Hematopoietic multipotent progenitor cell treated with erythropoietin and hydrocortisone succinate and interleukin-3 and kit ligand, for 6 days (in vitro differentiated cells): ENCODE results near the gene DOP1A.

ENCODE experiments used
- DNase-seq: peaks from one replicate; pipeline ENCODE4 v3.0.0-alpha.2; 2015

Gene DOP1A

GRCh38 chr6:83072726-83073125 lies 5.3 kb downstream of the DOP1A start:
- DNase-seq: no peak

GRCh38 chr6:83073615-83074014 lies 6.1 kb downstream of the DOP1A start:
- DNase-seq: no peak

GRCh38 chr6:83083476-83083875 lies 16.0 kb downstream of the DOP1A start:
- no peak for DNase-seq

- DNase-seq: no peak
Measured at GRCh38 chr6:83086751-83087150, 19.3 kb downstream of the DOP1A start.

- no peak for DNase-seq
Measured at GRCh38 chr6:83092756-83093399, 25.4 kb downstream of the DOP1A start.

- no peak for DNase-seq
Measured at GRCh38 chr6:83096791-83097190, 29.3 kb downstream of the DOP1A start.

- no peak for DNase-seq
Measured at GRCh38 chr6:83097204-83097603, 29.7 kb downstream of the DOP1A start.

- DNase-seq: no peak
Measured at GRCh38 chr6:83097675-83098074, 30.2 kb downstream of the DOP1A start.

- no peak for DNase-seq
Measured at GRCh38 chr6:83098589-83098988, 31.1 kb downstream of the DOP1A start.

GRCh38 chr6:83108378-83108777 lies 40.9 kb downstream of the DOP1A start:
- no peak for DNase-seq

- no peak for DNase-seq
Measured at GRCh38 chr6:83113258-83113657, 45.8 kb downstream of the DOP1A start.

- DNase-seq: no peak
Measured at GRCh38 chr6:83114164-83114563, 46.7 kb downstream of the DOP1A start.

- no peak for DNase-seq
Measured at GRCh38 chr6:83117802-83118201, 50.3 kb downstream of the DOP1A start.

- no peak for DNase-seq
Measured at GRCh38 chr6:83119742-83120300, 52.4 kb downstream of the DOP1A start.

- no peak for DNase-seq
Measured at GRCh38 chr6:83124553-83124952, 57.1 kb downstream of the DOP1A start.

GRCh38 chr6:83125425-83125824 lies 58.0 kb downstream of the DOP1A start:
- DNase-seq: peak; percentile 61

GRCh38 chr6:83126223-83126622 lies 58.8 kb downstream of the DOP1A start:
- DNase-seq: no peak

GRCh38 chr6:83126807-83127206 lies 59.3 kb downstream of the DOP1A start:
- no peak for DNase-seq

- DNase-seq: no peak
Measured at GRCh38 chr6:83127258-83127657, 59.8 kb downstream of the DOP1A start.

- DNase-seq: no peak
Measured at GRCh38 chr6:83127976-83128375, 60.5 kb downstream of the DOP1A start.

GRCh38 chr6:83132121-83132520 lies 64.7 kb downstream of the DOP1A start:
- DNase-seq: peak; percentile 18

GRCh38 chr6:83138118-83138722 lies 70.7 kb downstream of the DOP1A start:
- no peak for DNase-seq

GRCh38 chr6:83138758-83139157 lies 71.3 kb downstream of the DOP1A start:
- no peak for DNase-seq

GRCh38 chr6:83151114-83151513 lies 83.6 kb downstream of the DOP1A start:
- DNase-seq: no peak

- no peak for DNase-seq
Measured at GRCh38 chr6:83152913-83153312, 85.4 kb downstream of the DOP1A start.
